ENCODE data around the gene HACD1.

HACD1 gene

DNA sequence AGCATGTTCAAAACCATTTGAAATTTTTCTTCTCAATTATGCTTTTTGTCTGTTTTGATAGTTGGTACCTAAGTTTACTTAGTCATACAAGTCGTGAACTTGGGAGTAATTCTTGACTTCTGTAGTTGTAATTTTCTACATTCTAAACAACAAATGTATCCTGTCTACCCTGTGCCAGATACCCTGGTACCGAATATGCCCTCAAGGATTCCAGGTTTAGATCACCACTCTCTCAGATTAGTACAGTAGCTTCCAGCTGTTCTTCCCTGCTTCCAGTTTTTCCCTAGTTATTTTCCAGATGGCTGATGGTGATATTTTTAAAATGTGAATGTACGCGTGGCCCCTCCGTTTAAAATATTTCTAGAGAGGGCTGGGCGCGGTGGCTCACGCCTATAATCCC lies 33.2 kb upstream of the HACD1 start:
- Histone ChIP-seq H3K4me1 (ENCODE audit: low read depth, poor library complexity, severe bottlenecking) (peaks cover 5% of the 10 kb centered on the region), H3K4me2 (no peak overlapping the region), H2AFZ (ENCODE audit: low read depth) (no peak overlapping the region), H4K20me1 (ENCODE audit: insufficient read depth) (peaks cover 4% of the 10 kb centered on the region; the same call in 1 of the 2 replicates), H3K27me3 (ENCODE audit: insufficient read depth, low read depth) (no peaks in the 10 kb centered on the region), H3K27ac (no peak overlapping the region), H3K4me3 (IDR thresholded peaks at IDR 0.05; ENCODE audit: insufficient read depth, low read depth, low read length) (no peak overlapping the region), H3K36me3 (ENCODE audit: insufficient read depth) (no peaks in the 10 kb centered on the region), H3K79me2 (ENCODE audit: insufficient read depth, low read depth) (peaks cover 92% of the 10 kb centered on the region), H3K9ac (no peak overlapping the region)
- TF ChIP-seq, protein P1, sequence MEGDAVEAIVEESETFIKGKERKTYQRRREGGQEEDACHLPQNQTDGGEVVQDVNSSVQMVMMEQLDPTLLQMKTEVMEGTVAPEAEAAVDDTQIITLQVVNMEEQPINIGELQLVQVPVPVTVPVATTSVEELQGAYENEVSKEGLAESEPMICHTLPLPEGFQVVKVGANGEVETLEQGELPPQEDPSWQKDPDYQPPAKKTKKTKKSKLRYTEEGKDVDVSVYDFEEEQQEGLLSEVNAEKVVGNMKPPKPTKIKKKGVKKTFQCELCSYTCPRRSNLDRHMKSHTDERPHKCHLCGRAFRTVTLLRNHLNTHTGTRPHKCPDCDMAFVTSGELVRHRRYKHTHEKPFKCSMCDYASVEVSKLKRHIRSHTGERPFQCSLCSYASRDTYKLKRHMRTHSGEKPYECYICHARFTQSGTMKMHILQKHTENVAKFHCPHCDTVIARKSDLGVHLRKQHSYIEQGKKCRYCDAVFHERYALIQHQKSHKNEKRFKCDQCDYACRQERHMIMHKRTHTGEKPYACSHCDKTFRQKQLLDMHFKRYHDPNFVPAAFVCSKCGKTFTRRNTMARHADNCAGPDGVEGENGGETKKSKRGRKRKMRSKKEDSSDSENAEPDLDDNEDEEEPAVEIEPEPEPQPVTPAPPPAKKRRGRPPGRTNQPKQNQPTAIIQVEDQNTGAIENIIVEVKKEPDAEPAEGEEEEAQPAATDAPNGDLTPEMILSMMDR (conservative IDR thresholded peaks at IDR 0.05; ENCODE audit: low read depth, low read length), result no peak

DNA sequence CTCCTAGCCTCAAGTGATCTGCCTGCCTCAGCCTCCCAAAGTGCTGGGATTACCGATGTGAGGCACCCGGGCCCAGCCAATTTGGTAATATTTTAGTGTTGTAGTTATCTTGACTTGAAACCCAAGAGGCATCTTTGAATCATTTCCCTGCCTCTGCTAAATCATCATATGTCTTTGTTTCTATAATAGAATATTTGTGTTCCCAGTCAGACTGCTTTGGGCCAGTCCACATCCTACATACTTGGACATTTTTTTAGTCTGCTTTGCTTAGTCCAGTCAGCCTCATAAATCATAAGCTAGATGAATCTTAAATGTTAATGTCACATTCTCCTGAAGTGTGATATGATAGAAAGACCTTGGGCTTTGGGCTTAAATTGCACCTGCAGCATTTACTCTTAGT lies 32.7 kb upstream of the HACD1 start:
- Histone ChIP-seq H3K79me2 (ENCODE audit: insufficient read depth, low read depth) (peaks cover 92% of the 10 kb centered on the region), H3K9ac (no peak overlapping the region), H4K20me1 (ENCODE audit: insufficient read depth) (peaks cover 4% of the 10 kb centered on the region; the same call in 1 of the 2 replicates), H3K4me2 (no peak overlapping the region), H3K4me1 (ENCODE audit: low read depth, poor library complexity, severe bottlenecking) (peaks cover 11% of the 10 kb centered on the region), H2AFZ (ENCODE audit: low read depth) (no peak overlapping the region), H3K27me3 (ENCODE audit: insufficient read depth, low read depth) (no peaks in the 10 kb centered on the region), H3K27ac (no peak overlapping the region), H3K4me3 (IDR thresholded peaks at IDR 0.05; ENCODE audit: insufficient read depth, low read depth, low read length) (no peak overlapping the region), H3K36me3 (ENCODE audit: insufficient read depth) (no peaks in the 10 kb centered on the region)
- TF ChIP-seq, protein P1 (conservative IDR thresholded peaks at IDR 0.05; ENCODE audit: low read depth, low read length), result no peak

DNA sequence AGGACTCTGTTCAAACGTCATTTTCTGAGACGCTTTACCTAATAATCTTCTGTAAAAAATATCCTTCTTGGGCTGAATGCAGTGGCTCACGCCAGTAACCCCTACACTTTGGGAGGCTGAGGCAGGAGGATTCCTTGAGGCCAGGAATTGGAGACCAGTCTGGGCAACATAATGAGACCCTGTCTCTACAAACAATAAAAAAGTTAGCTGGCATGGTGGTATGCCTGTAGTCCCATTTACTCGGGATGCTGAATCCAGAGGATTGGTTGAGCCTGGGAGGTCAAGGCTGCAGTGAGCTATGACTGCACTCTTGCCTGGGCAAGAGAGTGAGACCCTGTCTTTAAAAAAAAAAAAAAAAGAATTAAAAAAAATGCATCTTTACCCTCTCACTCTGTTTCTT lies 31.9 kb upstream of the HACD1 start:
- Histone ChIP-seq H3K27ac (no peak overlapping the region), H3K79me2 (ENCODE audit: insufficient read depth, low read depth) (peaks cover 92% of the 10 kb centered on the region), H3K4me3 (IDR thresholded peaks at IDR 0.05; ENCODE audit: insufficient read depth, low read depth, low read length) (no peak overlapping the region), H3K36me3 (ENCODE audit: insufficient read depth) (no peaks in the 10 kb centered on the region), H3K4me1 (ENCODE audit: low read depth, poor library complexity, severe bottlenecking) (peaks cover 11% of the 10 kb centered on the region), H4K20me1 (ENCODE audit: insufficient read depth) (peaks cover 4% of the 10 kb centered on the region; the same call in 1 of the 2 replicates), H3K9ac (no peak overlapping the region), H3K4me2 (no peak overlapping the region), H2AFZ (ENCODE audit: low read depth) (no peak overlapping the region), H3K27me3 (ENCODE audit: insufficient read depth, low read depth) (no peaks in the 10 kb centered on the region)
- TF ChIP-seq, protein P1 (conservative IDR thresholded peaks at IDR 0.05; ENCODE audit: low read depth, low read length), result no peak

DNA sequence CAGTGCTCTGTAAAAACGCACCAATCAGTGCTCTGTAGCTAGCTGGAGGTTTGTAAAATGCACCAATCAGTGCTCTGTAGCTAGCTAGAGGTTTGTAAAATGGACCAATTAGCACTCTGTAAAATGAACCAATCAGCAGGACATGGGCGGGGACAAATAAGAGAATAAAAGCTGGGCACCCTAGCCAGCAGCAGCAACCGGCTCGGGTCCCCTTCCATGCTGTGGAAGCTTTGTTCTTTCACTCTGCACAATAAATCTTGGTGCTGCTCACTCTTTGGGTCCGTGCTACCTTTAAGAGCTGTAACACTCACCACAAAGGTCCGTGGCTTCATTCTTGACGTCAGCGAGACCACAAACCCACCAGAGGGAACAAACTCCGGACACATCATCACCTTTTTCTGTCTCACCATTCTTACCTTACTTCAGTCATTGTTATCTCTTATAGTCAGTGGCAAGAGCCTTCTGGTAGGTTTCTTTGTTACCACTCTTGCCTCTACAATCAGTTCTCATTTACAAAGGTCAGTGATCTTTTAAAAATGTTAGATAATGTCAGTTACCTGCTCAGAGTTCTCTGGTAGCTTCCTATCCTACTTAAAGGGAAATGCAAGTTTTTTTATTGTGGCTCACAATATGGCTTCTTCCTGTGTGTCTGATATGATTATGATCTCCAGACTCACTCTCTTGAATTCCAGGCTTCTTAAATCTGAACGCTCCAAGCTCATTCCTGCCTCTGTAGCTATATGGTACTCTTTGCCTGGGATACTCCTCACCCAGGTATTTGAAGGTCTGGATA lies 31.3 kb upstream of the HACD1 start:
- Histone ChIP-seq H3K27ac (no peak overlapping the region), H3K4me3 (IDR thresholded peaks at IDR 0.05; ENCODE audit: insufficient read depth, low read depth, low read length) (no peak overlapping the region), H4K20me1 (ENCODE audit: insufficient read depth) (peaks cover 4% of the 10 kb centered on the region; the same call in 1 of the 2 replicates), H3K36me3 (ENCODE audit: insufficient read depth) (no peaks in the 10 kb centered on the region), H2AFZ (ENCODE audit: low read depth) (no peak overlapping the region), H3K79me2 (ENCODE audit: insufficient read depth, low read depth) (peaks cover 89% of the 10 kb centered on the region), H3K27me3 (ENCODE audit: insufficient read depth, low read depth) (no peaks in the 10 kb centered on the region), H3K4me2 (no peak overlapping the region), H3K9ac (no peak overlapping the region), H3K4me1 (ENCODE audit: low read depth, poor library complexity, severe bottlenecking) (peaks cover 11% of the 10 kb centered on the region)
- TF ChIP-seq, protein P1 (conservative IDR thresholded peaks at IDR 0.05; ENCODE audit: low read depth, low read length), result no peak
